ENCODE results near the gene TNFRSF17. TPM values are rescaled to one million over a fixed set of nuclear protein-coding genes. Genes with fewer than 3 reads are reported as not detected.
"Not testable (repeated sequence)": the region's sequence is repeated elsewhere in the genome, so short reads cannot be mapped to it uniquely, and the experiment has no call there.

TNFRSF17 gene
- not detected for total RNA-seq

DNA sequence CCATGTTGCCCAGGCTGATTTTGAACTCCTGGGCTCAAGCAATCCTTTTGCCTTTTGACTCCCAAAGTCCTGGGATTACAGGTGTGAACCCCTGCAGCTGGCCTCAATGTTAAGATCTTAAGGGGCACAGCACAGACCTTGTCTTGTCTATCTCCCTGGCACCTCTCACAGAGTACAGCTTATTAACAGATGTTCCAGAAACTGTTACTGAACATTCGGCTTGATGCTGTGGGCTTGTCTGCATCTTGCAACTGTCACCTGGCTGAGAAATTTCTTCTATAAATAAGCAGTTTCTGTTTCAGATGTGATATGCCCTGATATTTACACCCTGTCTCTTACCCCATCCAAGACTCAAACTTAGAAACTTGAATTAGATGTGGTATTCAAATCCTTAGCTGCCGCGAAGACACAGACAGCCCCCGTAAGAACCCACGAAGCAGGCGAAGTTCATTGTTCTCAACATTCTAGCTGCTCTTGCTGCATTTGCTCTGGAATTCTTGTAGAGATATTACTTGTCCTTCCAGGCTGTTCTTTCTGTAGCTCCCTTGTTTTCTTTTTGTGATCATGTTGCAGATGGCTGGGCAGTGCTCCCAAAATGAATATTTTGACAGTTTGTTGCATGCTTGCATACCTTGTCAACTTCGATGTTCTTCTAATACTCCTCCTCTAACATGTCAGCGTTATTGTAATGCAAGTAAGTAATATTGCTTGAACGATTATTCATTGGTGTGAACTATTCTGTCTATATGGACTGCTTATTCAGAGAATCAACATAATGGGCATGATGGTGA lies at the start of gene TNFRSF17:
TSS of gene TNFRSF17 (plus strand) at position 450 of the 791 bp plus-strand sequence. CDS start at position 565, 115 bp downstream.
- Histone ChIP-seq H3K27ac (peak within 1 kb of the TSS in 1 of 4 donors; percentile 19), H3K27me3 (no peaks in the 10 kb centered on the region)
- WGBS, 2 donors, result 45 to 51% methylated on average over 9 of the region's 9 CpGs

DNA sequence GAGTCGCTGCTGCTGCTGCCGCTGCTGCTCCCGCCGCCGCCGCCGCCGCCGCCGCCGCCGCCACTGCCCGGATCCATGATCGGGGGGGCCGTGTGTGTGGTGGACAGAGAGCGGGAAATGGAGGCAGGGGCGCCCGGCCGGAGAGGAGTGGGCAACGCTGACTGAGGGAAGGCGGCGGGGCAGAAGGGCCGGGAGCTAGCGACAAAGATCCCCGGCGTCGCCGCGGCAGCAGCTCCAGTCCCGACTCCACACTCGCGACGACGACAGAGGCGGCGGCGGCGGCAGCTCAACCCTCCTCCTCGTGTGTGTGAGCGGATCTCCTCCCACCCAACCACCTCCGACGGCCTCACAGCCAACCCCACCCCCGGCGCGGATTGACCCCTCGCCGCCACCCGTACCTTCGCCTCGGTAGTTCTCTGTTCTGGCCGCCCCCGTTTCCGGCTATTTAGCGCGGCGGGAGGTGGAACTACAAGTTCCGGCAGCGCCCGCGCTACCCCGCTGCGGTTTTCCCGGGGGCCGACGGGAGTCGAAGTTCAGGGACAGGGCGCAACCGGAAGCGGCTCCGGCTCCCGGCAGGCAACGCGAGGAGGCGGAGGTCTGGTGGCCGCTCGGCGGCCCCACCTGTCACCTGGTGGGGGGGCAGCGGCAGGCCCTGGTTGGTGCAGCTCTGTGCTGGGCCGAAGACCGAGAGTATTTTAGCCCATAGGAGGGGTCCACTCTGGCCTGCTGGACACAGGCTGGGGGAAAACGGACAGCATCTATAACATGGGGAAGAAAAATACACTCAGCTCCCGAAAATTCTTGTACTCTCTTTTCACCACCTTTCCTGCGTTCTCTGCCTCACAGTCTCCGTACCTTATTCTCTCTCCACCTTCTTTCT lies 49.1 kb upstream of the TNFRSF17 start, which contains the start of gene GSPT1:
TSS of gene GSPT1 (minus strand) at position 313 of the 880 bp plus-strand sequence. CDS start at position 77, 236 bp downstream.
- no peaks in the 10 kb centered on the region for H3K9me3 ChIP-seq
- WGBS, 2 donors, result 2% methylated on average over 12 to 29 of the region's 84 CpGs

More for the DNA sequence above, at the start of gene TNFRSF17:
- no peaks in the 10 kb centered on the region for H3K9me3 ChIP-seq
- H3K4me3 ChIP-seq, result no peak within 1 kb of the TSS
- peaks cover 0 to 9% (median 0%) of the 10 kb centered on the region in 3 donors for H3K4me1 ChIP-seq
- intact Hi-C loops (cut with DNase I), result no loop called here
- no peaks in the 10 kb centered on the region for H3K36me3 ChIP-seq
- TF ChIP-seq, protein P1, sequence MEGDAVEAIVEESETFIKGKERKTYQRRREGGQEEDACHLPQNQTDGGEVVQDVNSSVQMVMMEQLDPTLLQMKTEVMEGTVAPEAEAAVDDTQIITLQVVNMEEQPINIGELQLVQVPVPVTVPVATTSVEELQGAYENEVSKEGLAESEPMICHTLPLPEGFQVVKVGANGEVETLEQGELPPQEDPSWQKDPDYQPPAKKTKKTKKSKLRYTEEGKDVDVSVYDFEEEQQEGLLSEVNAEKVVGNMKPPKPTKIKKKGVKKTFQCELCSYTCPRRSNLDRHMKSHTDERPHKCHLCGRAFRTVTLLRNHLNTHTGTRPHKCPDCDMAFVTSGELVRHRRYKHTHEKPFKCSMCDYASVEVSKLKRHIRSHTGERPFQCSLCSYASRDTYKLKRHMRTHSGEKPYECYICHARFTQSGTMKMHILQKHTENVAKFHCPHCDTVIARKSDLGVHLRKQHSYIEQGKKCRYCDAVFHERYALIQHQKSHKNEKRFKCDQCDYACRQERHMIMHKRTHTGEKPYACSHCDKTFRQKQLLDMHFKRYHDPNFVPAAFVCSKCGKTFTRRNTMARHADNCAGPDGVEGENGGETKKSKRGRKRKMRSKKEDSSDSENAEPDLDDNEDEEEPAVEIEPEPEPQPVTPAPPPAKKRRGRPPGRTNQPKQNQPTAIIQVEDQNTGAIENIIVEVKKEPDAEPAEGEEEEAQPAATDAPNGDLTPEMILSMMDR (IDR thresholded peaks at IDR 0.05), result no peak
- TF ChIP-seq POLR2A (IDR thresholded peaks at IDR 0.05), result no peak
- DNase-seq, result no peak

DNA sequence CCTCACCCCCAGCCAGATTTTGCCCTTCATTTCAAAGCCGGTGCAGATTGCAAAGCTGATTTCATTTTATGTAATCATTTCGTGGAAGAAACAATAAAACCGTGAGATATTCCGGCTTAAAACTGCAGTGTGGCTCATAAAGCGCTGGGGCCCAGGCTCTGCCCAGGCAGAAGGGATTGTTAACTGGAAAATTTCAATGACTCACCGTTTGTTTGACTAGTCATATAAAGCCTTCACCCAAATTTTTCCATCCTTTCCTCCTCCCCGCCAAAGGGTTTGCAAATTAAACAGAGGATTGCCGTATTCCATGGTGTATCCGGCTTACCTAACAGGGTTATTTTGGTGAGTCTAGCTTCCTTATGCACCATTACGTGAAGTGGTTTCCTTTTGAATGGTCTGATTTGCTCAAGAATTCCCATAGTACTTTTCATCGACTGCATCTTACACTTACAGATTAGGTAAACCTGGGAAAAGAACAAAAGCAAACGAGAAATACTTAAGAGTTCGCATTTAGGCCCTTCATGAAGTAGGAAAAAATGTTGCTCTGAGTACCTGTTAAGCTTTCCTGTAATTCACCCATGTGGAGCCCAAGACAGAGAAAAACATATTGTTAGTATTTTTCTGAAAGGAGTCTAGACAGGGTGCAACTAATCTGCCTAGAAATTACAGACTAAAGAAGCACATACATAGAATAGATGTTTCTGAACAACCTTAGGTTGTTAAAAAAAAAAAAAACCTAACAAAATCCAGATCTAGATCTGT lies 48.3 kb upstream of the TNFRSF17 start:
- H3K4me3 ChIP-seq, result peak overlapping the region; percentile 66 to 97 (median 90)
- intact Hi-C loops (cut with DNase I), result no loop called here

More for the DNA sequence above, 49.1 kb upstream of the TNFRSF17 start, which contains the start of gene GSPT1:
- Histone ChIP-seq H3K36me3 (no peaks in the 10 kb centered on the region), H3K27me3 (no peaks in the 10 kb centered on the region), H3K4me3 (peak within 1 kb of the TSS; percentile 66 to 97 (median 90)), H3K4me1 (peaks cover 9 to 52% (median 30%) of the 10 kb centered on the region in 3 donors), H3K27ac (peak within 1 kb of the TSS; percentile 96 to 99 (median 97))
- intact Hi-C loops (cut with DNase I), result no loop called here
- DNase-seq, result peak; percentile 97
- TF ChIP-seq, protein P1 (IDR thresholded peaks at IDR 0.05), result peak; percentile 11 to 68 (median 29)
- peak in 3 of 4 donors; percentile 75 to 93 (median 85) for TF ChIP-seq POLR2A (IDR thresholded peaks at IDR 0.05)

DNA sequence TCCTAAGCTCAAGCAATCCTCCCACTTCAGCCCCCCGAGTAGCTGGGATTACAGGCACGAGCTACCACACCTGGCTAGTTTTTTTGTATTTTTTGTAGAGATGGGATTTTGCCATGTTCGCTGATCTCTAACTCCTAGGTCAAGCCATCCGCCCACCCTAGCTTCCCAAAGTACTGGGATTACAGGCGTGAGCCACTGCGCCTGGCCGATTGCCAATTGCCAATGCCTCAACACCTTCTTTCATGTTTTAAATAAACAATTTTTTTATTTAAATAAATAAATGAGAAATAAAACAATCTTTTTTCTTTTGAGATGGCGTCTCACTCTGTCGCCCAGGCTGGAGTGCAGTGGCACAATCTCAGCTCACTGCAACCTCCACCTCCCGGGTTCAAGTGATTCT lies 41.0 kb upstream of the TNFRSF17 start:
- DNase-seq; intact Hi-C loops (cut with DNase I): not testable (repeated sequence)
- 37 to 50% methylated on average over 10 of the region's 10 CpGs for WGBS, 2 donors

More for the DNA sequence above, 48.3 kb upstream of the TNFRSF17 start:
- no peaks in the 10 kb centered on the region for H3K36me3 ChIP-seq
- peak overlapping the region; percentile 96 to 99 (median 97) for H3K27ac ChIP-seq
- DNase-seq, result no peak
- no peak for TF ChIP-seq POLR2A (IDR thresholded peaks at IDR 0.05)
- TF ChIP-seq, protein P1 (IDR thresholded peaks at IDR 0.05), result no peak
- H3K9me3 ChIP-seq, result no peaks in the 10 kb centered on the region
- H3K27me3 ChIP-seq, result no peaks in the 10 kb centered on the region
- H3K4me1 ChIP-seq, result peaks cover 9 to 44% (median 25%) of the 10 kb centered on the region in 3 donors
- WGBS, 2 donors, result 19 to 26% methylated on average over 13 of the region's 13 CpGs

DNA sequence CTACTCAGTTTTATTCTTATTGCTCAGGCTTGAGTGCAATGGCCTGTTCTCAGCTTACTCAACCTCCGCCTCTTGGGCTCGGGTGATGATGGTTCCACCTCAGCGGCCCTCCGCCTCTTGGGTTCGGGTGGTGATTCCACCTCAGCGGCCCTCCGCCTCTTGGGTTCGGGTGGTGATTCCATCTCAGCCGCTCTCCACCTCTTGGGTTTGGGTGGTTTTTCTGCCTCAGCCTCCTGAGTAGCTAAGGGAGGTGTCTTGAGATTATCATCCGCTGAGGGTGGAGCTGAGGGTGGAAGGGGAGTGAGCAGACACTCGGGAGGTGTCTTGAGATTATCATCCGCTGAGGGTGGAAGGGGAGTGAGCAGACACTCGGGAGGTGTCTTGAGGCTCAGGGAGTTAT lies 37.7 kb upstream of the TNFRSF17 start:
- intact Hi-C loops (cut with DNase I); H3K4me3 ChIP-seq; H3K9me3 ChIP-seq; H3K27ac ChIP-seq; H3K36me3 ChIP-seq; DNase-seq; H3K27me3 ChIP-seq; H3K4me1 ChIP-seq: not testable (repeated sequence)
- WGBS, 2 donors, result 77 to 87% methylated on average over 7 to 9 of the region's 13 CpGs

More for the DNA sequence above, 41.0 kb upstream of the TNFRSF17 start:
- not testable (repeated sequence) for H3K9me3 ChIP-seq, H3K27me3 ChIP-seq, H3K4me3 ChIP-seq, H3K36me3 ChIP-seq, H3K27ac ChIP-seq, H3K4me1 ChIP-seq

DNA sequence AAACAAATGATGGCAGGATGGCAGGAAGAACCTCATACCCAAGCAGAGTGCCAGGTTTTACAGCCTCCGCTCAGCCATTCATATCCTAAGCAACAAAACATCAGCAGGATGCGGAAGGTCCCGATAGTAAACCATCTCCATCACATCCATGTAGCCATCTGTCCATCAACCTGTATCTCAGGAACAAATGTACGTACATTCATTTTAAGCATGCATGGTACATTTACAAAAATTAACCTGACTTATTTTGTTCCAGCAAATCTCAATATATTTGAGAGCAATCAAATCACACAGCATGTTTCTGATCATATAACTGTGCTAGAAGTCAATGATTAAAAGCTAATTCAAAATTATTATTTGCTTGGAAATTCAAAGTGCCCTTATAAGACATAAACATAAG lies 23.1 kb upstream of the TNFRSF17 start, which contains the start of gene NPIPB2:
TSS of gene NPIPB2 (minus strand) at position 101 of the 400 bp plus-strand sequence. CDS start at position 101, 0 bp downstream.
- intact Hi-C loops (cut with DNase I), result not testable (repeated sequence)

More for the DNA sequence above, 23.1 kb upstream of the TNFRSF17 start, which contains the start of gene NPIPB2:
- not testable (repeated sequence) for H3K4me3 ChIP-seq, H3K27me3 ChIP-seq, H3K27ac ChIP-seq, H3K36me3 ChIP-seq, H3K4me1 ChIP-seq, H3K9me3 ChIP-seq, DNase-seq
- WGBS, 2 donors, result 100% methylated on average over 1 of the region's 4 CpGs; no CpG with 5 or more reads in 1 of the 2 donors

All from esophagus squamous epithelium (tissue), 5 donors.